ENCODE measurements around the gene BEST1.

GRCh38 chr11:61969838-61970662, 19.9 kb downstream of the BEST1 start:
- TF ChIP-seq CTCF (IDR thresholded peaks at IDR 0.05) (peak in 2 of 5 experiments; percentile 11 to 12), POLR2A (IDR thresholded peaks at IDR 0.05) (no peak)

Data from tibial nerve (tissue), 3 donors.